ENCODE results near the gene PROM1.

DNA sequence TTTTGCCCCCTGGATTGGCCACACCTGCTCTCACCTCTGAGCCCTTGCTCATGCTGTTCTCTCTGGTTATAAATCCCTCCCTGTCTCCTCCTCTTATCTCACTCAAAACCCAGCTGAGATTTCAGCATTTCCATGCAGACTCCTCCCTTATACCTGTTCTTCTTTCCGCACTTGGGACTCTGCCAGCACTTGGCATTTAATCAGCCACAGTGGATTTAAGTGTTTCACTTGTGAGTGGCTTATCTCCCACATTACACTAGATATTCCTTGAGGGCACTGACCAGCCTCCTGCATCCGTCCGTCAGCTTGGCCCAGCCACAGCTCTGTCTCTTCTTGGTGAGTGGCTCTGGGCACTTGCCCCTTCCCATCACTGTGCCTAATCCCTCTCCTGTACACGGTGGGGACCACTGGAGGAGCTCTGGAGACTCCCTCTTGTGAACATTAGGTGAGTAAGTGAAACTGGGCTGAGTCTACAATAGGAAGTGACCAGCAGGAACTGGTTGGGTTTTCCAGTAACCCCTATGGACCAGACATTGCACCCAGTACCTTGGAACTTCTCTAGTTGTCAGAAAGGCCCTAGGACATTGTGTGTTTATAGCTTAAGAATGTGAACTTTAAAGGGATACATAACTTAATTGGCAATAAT lies 165.2 kb downstream of the PROM1 start:
- TF ChIP-seq POLR2A (IDR thresholded peaks at IDR 0.05) = no peak
- TF ChIP-seq, protein P1, sequence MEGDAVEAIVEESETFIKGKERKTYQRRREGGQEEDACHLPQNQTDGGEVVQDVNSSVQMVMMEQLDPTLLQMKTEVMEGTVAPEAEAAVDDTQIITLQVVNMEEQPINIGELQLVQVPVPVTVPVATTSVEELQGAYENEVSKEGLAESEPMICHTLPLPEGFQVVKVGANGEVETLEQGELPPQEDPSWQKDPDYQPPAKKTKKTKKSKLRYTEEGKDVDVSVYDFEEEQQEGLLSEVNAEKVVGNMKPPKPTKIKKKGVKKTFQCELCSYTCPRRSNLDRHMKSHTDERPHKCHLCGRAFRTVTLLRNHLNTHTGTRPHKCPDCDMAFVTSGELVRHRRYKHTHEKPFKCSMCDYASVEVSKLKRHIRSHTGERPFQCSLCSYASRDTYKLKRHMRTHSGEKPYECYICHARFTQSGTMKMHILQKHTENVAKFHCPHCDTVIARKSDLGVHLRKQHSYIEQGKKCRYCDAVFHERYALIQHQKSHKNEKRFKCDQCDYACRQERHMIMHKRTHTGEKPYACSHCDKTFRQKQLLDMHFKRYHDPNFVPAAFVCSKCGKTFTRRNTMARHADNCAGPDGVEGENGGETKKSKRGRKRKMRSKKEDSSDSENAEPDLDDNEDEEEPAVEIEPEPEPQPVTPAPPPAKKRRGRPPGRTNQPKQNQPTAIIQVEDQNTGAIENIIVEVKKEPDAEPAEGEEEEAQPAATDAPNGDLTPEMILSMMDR (IDR thresholded peaks at IDR 0.05) = no peak
- no peak for TF ChIP-seq POLR2AphosphoS5 (IDR thresholded peaks at IDR 0.05)
